Iris pigment epithelial cell (primary cell): Measurements from ENCODE around the gene SPACA7.

Source experiments
- DNase-seq: peaks from one replicate; pipeline ENCODE4 v3.0.0-alpha.2; 2011; ENCODE audit warnings: low read depth

Gene SPACA7

GRCh38 chr13:112465251-112466131 is 89.3 kb downstream of the SPACA7 start:
- no peak for DNase-seq

GRCh38 chr13:112466132-112467058 is 90.2 kb downstream of the SPACA7 start:
- DNase-seq = no peak

GRCh38 chr13:112467236-112467635 is 91.1 kb downstream of the SPACA7 start:
- DNase-seq = no peak

GRCh38 chr13:112468069-112468468 is 91.9 kb downstream of the SPACA7 start:
- no peak for DNase-seq

GRCh38 chr13:112469071-112469745 is 93.1 kb downstream of the SPACA7 start:
- DNase-seq = no peak

GRCh38 chr13:112473818-112474217 is 97.7 kb downstream of the SPACA7 start:
- no peak for DNase-seq

GRCh38 chr13:112474869-112475268 is 98.7 kb downstream of the SPACA7 start:
- DNase-seq = no peak

GRCh38 chr13:112475889-112476288 is 99.7 kb downstream of the SPACA7 start:
- DNase-seq = no peak

GRCh38 chr13:112477070-112477619 is 101.0 kb downstream of the SPACA7 start:
- DNase-seq = no peak

GRCh38 chr13:112479389-112479788 is 103.2 kb downstream of the SPACA7 start:
- no peak for DNase-seq

- DNase-seq = no peak
These were observed 105.3 kb downstream of the SPACA7 start for GRCh38 chr13:112481458-112481857.

- DNase-seq = no peak
These were observed 107.1 kb downstream of the SPACA7 start for GRCh38 chr13:112483299-112483698.
